ENCODE data around the gene QRICH1.

GRCh38 chr3:49025793-49026520 is 67.9 kb downstream of the QRICH1 start:
- TF ChIP-seq POLR2A (IDR thresholded peaks at IDR 0.05) (no peak), CTCF (IDR thresholded peaks at IDR 0.05) (no peak)

Measured in gastroesophageal sphincter (tissue), 3 donors.